Activated CD4-positive, alpha-beta T cell treated with anti-CD3 and anti-CD28 coated beads, Interleukin-2, Interleukin-4, amounts not matched to agents 100 ng/mL and 50 ng/mL, durations not matched to agents 16 hours and 8 hours (primary cell): Measurements from ENCODE around the gene ASB1.
"Not testable (repeated sequence)": the region's sequence is repeated elsewhere in the genome, so short reads cannot be mapped to it uniquely, and the experiment has no call there.

ENCODE experiments used
- DNase-seq: peaks from one replicate; pipeline ENCODE4 v3.0.0-alpha.2; 2020; ENCODE audit warnings: low spot score

ASB1 gene

GRCh38 chr2:238423561-238424312, 3.0 kb upstream of the ASB1 start:
- DNase-seq, result no peak

GRCh38 chr2:238424313-238424700, 2.4 kb upstream of the ASB1 start:
- DNase-seq, result no peak

GRCh38 chr2:238425505-238425978, 1.2 kb upstream of the ASB1 start:
- DNase-seq, result no peak

- DNase-seq, result no peak
These were observed 654 bp upstream of the ASB1 start for GRCh38 chr2:238425979-238426567.

GRCh38 chr2:238427435-238428162, 872 bp downstream of the ASB1 start:
- DNase-seq, result no peak

GRCh38 chr2:238428866-238429265, 2.1 kb downstream of the ASB1 start:
- DNase-seq, result no peak

- no peak for DNase-seq
These were observed 4.1 kb downstream of the ASB1 start for GRCh38 chr2:238430781-238431180.

GRCh38 chr2:238431456-238431855, 4.7 kb downstream of the ASB1 start:
- DNase-seq, result no peak

GRCh38 chr2:238433300-238433915, 6.7 kb downstream of the ASB1 start:
- no peak for DNase-seq

GRCh38 chr2:238433941-238434845, 7.5 kb downstream of the ASB1 start:
- no peak for DNase-seq

GRCh38 chr2:238434846-238435751, 8.4 kb downstream of the ASB1 start:
- DNase-seq, result no peak

- DNase-seq, result no peak
These were observed 9.0 kb downstream of the ASB1 start for GRCh38 chr2:238435752-238436096.

GRCh38 chr2:238438856-238439849, 12.4 kb downstream of the ASB1 start:
- DNase-seq, result peak; percentile 79

GRCh38 chr2:238439917-238440316, 13.2 kb downstream of the ASB1 start:
- DNase-seq, result peak; percentile 38

GRCh38 chr2:238440331-238440730, 13.6 kb downstream of the ASB1 start:
- no peak for DNase-seq

- DNase-seq, result no peak
These were observed 14.0 kb downstream of the ASB1 start for GRCh38 chr2:238440767-238441166.

GRCh38 chr2:238441262-238442114, 14.8 kb downstream of the ASB1 start:
- DNase-seq, result no peak

- not testable (repeated sequence) for DNase-seq
These were observed 15.5 kb downstream of the ASB1 start for GRCh38 chr2:238442257-238442656.
